Breast epithelium (tissue), 3 donors: ENCODE measurements around the gene PANX3.

Experiments used
- POLR2A ChIP-seq: fragments of 450-650 bp; IDR thresholded peaks from one replicate; pipeline ENCODE4 v1.6.1; 2016; ENCODE audit warnings: antibody characterized with exemption, mild to moderate bottlenecking, moderate library complexity
- TF ChIP-seq, protein P1 (sequence below), 3 donors: fragments of 450-650 bp; IDR thresholded peaks; one replicate each; pipeline ENCODE4 v1.5.1; 2016 to 2017; ENCODE audit warnings: antibody characterized with exemption in 3 of 3, mild to moderate bottlenecking in 3 of 3, moderate library complexity in 3 of 3

DNA sequence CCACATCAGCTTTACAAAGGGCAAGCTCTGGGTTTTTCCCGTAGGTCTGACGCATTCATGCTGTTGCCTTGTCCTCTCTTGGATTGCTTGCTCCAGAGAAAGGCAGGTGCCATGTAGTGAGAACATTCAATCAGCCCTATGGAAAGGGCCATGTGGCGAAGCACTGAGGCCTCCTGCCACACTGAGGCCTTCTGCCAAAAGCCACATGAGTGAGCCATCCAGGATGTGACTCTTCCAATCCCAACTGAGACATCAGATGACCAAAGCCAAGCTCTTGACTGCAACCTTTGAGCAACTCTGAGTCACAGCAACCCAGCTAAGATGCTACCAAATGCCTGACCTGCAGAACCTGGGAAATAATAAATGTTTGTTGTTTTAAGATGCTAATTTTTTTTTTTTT lies 9.0 kb upstream of the PANX3 start:
- TF ChIP-seq POLR2A: no peak
- TF ChIP-seq, protein P1, sequence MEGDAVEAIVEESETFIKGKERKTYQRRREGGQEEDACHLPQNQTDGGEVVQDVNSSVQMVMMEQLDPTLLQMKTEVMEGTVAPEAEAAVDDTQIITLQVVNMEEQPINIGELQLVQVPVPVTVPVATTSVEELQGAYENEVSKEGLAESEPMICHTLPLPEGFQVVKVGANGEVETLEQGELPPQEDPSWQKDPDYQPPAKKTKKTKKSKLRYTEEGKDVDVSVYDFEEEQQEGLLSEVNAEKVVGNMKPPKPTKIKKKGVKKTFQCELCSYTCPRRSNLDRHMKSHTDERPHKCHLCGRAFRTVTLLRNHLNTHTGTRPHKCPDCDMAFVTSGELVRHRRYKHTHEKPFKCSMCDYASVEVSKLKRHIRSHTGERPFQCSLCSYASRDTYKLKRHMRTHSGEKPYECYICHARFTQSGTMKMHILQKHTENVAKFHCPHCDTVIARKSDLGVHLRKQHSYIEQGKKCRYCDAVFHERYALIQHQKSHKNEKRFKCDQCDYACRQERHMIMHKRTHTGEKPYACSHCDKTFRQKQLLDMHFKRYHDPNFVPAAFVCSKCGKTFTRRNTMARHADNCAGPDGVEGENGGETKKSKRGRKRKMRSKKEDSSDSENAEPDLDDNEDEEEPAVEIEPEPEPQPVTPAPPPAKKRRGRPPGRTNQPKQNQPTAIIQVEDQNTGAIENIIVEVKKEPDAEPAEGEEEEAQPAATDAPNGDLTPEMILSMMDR (IDR thresholded peaks at IDR 0.05): no peak
